ENCODE results near the gene CEP20. TPM values are rescaled to one million over a fixed set of nuclear protein-coding genes. Genes with fewer than 3 reads are reported as not detected.

CEP20 gene
- total RNA-seq, 2 experiments from 2014 or later = 38.8 to 45.0 TPM

GRCh38 chr16:15873737-15874136, 14.7 kb downstream of the CEP20 start:
- POLR2A ChIA-PET = interaction anchor here (3.0 kb wide), 1 partner anchor 15 kb away, joined by 11 read pairs; the partner anchor contains the start of gene CEP20
- Mint-ChIP-seq H3K27ac (no peak overlapping the region), H3K4me1 (ENCODE audit: low read depth) (no peaks in the 10 kb centered on the region), H3K36me3 (ENCODE audit: low read depth) (peaks cover 38% of the 10 kb centered on the region), H3K27me3 (ENCODE audit: low read depth) (no peaks in the 10 kb centered on the region), H3K4me3 (no peak overlapping the region), H3K9me3 (ENCODE audit: insufficient read depth) (no peaks in the 10 kb centered on the region)
- DNase-seq (no peak), ATAC-seq (no peak)
- CTCF ChIA-PET = interaction anchor here (0.8 to 2.4 kb wide), 5 partner anchors 11 to 404 kb away, joined by 3 to 10 read pairs (median 4); partner anchors contain the start of gene CEP20

GRCh38 chr16:15873301-15873700, 15.1 kb downstream of the CEP20 start:
- Mint-ChIP-seq H3K27me3 (ENCODE audit: low read depth) (no peaks in the 10 kb centered on the region), H3K4me1 (ENCODE audit: low read depth) (no peaks in the 10 kb centered on the region), H3K27ac (no peak overlapping the region), H3K36me3 (ENCODE audit: low read depth) (peaks cover 35% of the 10 kb centered on the region), H3K9me3 (ENCODE audit: insufficient read depth) (no peaks in the 10 kb centered on the region), H3K4me3 (no peak overlapping the region)
- DNase-seq (no peak), ATAC-seq (no peak)
- CTCF ChIA-PET = interaction anchor here (0.8 to 2.4 kb wide), 3 partner anchors 15 to 404 kb away, joined by 3 to 10 read pairs (median 4); partner anchors contain the start of gene CEP20
- POLR2A ChIA-PET = interaction anchor here (3.0 kb wide), 1 partner anchor 15 kb away, joined by 11 read pairs; the partner anchor contains the start of gene CEP20

- DNase-seq (no peak), ATAC-seq (no peak)
- Mint-ChIP-seq H3K9me3 (ENCODE audit: insufficient read depth) (no peaks in the 10 kb centered on the region), H3K27me3 (ENCODE audit: low read depth) (no peaks in the 10 kb centered on the region), H3K4me1 (ENCODE audit: low read depth) (no peaks in the 10 kb centered on the region), H3K27ac (no peak overlapping the region), H3K4me3 (no peak overlapping the region), H3K36me3 (ENCODE audit: low read depth) (peaks cover 43% of the 10 kb centered on the region)
- ChIA-PET CTCF (interaction anchor here (1.0 kb wide), 1 partner anchor 34 kb away, joined by 3 read pairs; no protein-coding TSS in a partner anchor), POLR2A (no interaction called here)
These were observed 18.4 kb downstream of the CEP20 start for GRCh38 chr16:15870011-15870410.

- CTCF ChIA-PET = interaction anchor here (0.6 kb wide), 1 partner anchor 23 kb away, joined by 3 read pairs; no protein-coding TSS in a partner anchor
- H3K4me1 Mint-ChIP-seq (ENCODE audit: low read depth) = no peaks in the 10 kb centered on the region
These were observed 22.0 kb downstream of the CEP20 start for GRCh38 chr16:15866451-15866850.

GRCh38 chr16:15865742-15866141, 22.7 kb downstream of the CEP20 start:
- Mint-ChIP-seq H3K4me3 (no peak overlapping the region), H3K9me3 (ENCODE audit: insufficient read depth) (no peaks in the 10 kb centered on the region), H3K36me3 (ENCODE audit: low read depth) (peaks cover 28% of the 10 kb centered on the region), H3K27me3 (ENCODE audit: low read depth) (peaks cover 2% of the 10 kb centered on the region), H3K27ac (no peak overlapping the region), H3K4me1 (ENCODE audit: low read depth) (no peaks in the 10 kb centered on the region)
- no peak for DNase-seq
- POLR2A ChIA-PET = no interaction called here
- ATAC-seq = no peak
- CTCF ChIA-PET = interaction anchor here (0.6 kb wide), 1 partner anchor 24 kb away, joined by 3 read pairs; no protein-coding TSS in a partner anchor

More at GRCh38 chr16:15866451-15866850, 22.0 kb downstream of the CEP20 start:
- ATAC-seq (no peak), DNase-seq (no peak)
- POLR2A ChIA-PET = no interaction called here
- peaks cover 28% of the 10 kb centered on the region for H3K36me3 Mint-ChIP-seq (ENCODE audit: low read depth)
- H3K4me3 Mint-ChIP-seq = no peak overlapping the region
- no peaks in the 10 kb centered on the region for H3K27me3 Mint-ChIP-seq (ENCODE audit: low read depth)
- H3K27ac Mint-ChIP-seq = no peak overlapping the region
- H3K9me3 Mint-ChIP-seq (ENCODE audit: insufficient read depth) = no peaks in the 10 kb centered on the region

DNA sequence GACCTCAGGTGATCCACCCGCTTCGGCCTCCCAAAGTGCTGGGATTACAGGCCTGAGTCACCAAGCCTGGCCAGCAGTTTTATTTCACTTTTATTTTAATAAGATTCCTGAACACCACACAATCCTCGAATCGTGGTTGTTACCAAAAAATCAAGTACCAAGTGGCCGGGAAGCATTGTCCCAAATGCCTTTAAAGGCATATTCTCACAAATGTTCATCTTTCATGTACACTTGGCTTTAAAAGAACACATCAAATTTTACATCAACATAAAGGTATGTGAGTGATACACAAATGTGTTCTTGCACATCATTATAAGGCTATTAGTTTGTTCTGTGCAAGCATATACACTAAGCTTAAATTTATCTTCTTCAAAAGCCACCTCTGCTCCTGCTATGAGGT, 23.5 kb downstream of the CEP20 start:
- Mint-ChIP-seq H3K4me3 (no peak overlapping the region), H3K9me3 (ENCODE audit: insufficient read depth) (no peaks in the 10 kb centered on the region), H3K4me1 (ENCODE audit: low read depth) (no peaks in the 10 kb centered on the region), H3K36me3 (ENCODE audit: low read depth) (peaks cover 25% of the 10 kb centered on the region), H3K27ac (no peak overlapping the region), H3K27me3 (ENCODE audit: low read depth) (peaks cover 3% of the 10 kb centered on the region)
- DNase-seq = no peak
- CTCF ChIA-PET = no interaction called here
- ATAC-seq = no peak
- POLR2A ChIA-PET = no interaction called here

DNA sequence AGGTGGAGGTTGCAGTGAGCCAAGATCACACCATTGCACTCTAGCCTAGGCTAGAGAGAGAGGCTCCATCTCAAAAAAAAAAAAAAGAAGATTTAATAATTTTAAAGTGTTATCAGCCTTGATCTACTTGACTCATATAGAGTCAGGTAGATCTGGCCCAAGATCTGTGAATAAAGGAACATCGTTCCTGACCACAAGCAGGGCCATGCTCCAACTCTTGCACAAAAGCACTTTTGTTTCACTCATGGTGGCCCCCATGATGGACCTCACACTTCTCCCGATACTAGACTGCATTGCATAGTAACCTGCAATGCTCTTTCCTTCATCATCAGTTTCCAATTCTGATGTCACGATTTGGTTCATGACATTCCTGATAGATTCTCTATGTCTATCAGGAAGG, 26.4 kb downstream of the CEP20 start:
- Mint-ChIP-seq H3K9me3 (ENCODE audit: insufficient read depth) (no peaks in the 10 kb centered on the region), H3K27me3 (ENCODE audit: low read depth) (peaks cover 22% of the 10 kb centered on the region), H3K4me3 (no peak overlapping the region), H3K4me1 (ENCODE audit: low read depth) (peaks cover 8% of the 10 kb centered on the region), H3K36me3 (ENCODE audit: low read depth) (peaks cover 13% of the 10 kb centered on the region), H3K27ac (no peak overlapping the region)
- CTCF ChIA-PET = interaction anchor here (1.9 kb wide), 1 partner anchor 13 kb away, joined by 7 read pairs; no protein-coding TSS in a partner anchor
- DNase-seq (no peak), ATAC-seq (no peak)
- POLR2A ChIA-PET = no interaction called here

GRCh38 chr16:15858921-15859668, 29.3 kb downstream of the CEP20 start:
- POLR2A ChIA-PET = no interaction called here
- H3K36me3 Mint-ChIP-seq (ENCODE audit: low read depth) = no peaks in the 10 kb centered on the region
- H3K9me3 Mint-ChIP-seq (ENCODE audit: insufficient read depth) = no peaks in the 10 kb centered on the region
- peaks cover 8% of the 10 kb centered on the region for H3K4me1 Mint-ChIP-seq (ENCODE audit: low read depth)
- CTCF ChIA-PET = interaction anchor here (1.3 to 1.7 kb wide), 2 partner anchors 9 to 203 kb away, joined by 3 to 5 read pairs; no protein-coding TSS in a partner anchor
- H3K4me3 Mint-ChIP-seq = no peak overlapping the region
- peaks cover 43% of the 10 kb centered on the region for H3K27me3 Mint-ChIP-seq (ENCODE audit: low read depth)
- DNase-seq (no peak), ATAC-seq (no peak)
- H3K27ac Mint-ChIP-seq = no peak overlapping the region

- Mint-ChIP-seq H3K36me3 (ENCODE audit: low read depth) (no peaks in the 10 kb centered on the region), H3K27me3 (ENCODE audit: low read depth) (peaks cover 49% of the 10 kb centered on the region), H3K9me3 (ENCODE audit: insufficient read depth) (no peaks in the 10 kb centered on the region), H3K4me1 (ENCODE audit: low read depth) (peaks cover 8% of the 10 kb centered on the region), H3K27ac (no peak overlapping the region), H3K4me3 (peak overlapping the region; percentile 30)
- ATAC-seq (no peak), DNase-seq (no peak)
- POLR2A ChIA-PET = interaction anchor here (0.6 to 1.3 kb wide), 2 partner anchors 31 to 76 kb away, joined by 3 read pairs; partner anchors contain the start of gene CEP20
- CTCF ChIA-PET = interaction anchor here (0.9 to 1.3 kb wide), 3 partner anchors 8 to 17 kb away, joined by 3 read pairs; no protein-coding TSS in a partner anchor
These were observed 30.5 kb downstream of the CEP20 start for GRCh38 chr16:15857724-15858560.

GRCh38 chr16:15856901-15857698, 31.3 kb downstream of the CEP20 start, which contains the start of gene MYH11:
Gene MYH11 (minus strand): TSS chr16:15857028. CDS start chr16:15838252, 18,776 bp downstream.
- no peak for DNase-seq
- Mint-ChIP-seq H3K4me1 (ENCODE audit: low read depth) (peaks cover 8% of the 10 kb centered on the region), H3K9me3 (ENCODE audit: insufficient read depth) (no peaks in the 10 kb centered on the region), H3K27ac (no peak within 1 kb of the TSS), H3K36me3 (ENCODE audit: low read depth) (no peaks in the 10 kb centered on the region), H3K27me3 (ENCODE audit: low read depth) (peaks cover 49% of the 10 kb centered on the region), H3K4me3 (peak within 1 kb of the TSS; percentile 30)
- ATAC-seq = no peak
- ChIA-PET POLR2A (interaction anchor here (1.3 kb wide), 1 partner anchor 31 kb away, joined by 3 read pairs; the partner anchor contains the start of gene CEP20), CTCF (interaction anchor here (1.3 kb wide), 1 partner anchor 9 kb away, joined by 3 read pairs; no protein-coding TSS in a partner anchor)

GRCh38 chr16:15856182-15856581, 32.2 kb downstream of the CEP20 start:
- H3K9me3 Mint-ChIP-seq (ENCODE audit: insufficient read depth) = no peaks in the 10 kb centered on the region
- no peaks in the 10 kb centered on the region for H3K36me3 Mint-ChIP-seq (ENCODE audit: low read depth)
- H3K4me1 Mint-ChIP-seq (ENCODE audit: low read depth) = peaks cover 8% of the 10 kb centered on the region
- DNase-seq (no peak), ATAC-seq (no peak)
- H3K27me3 Mint-ChIP-seq (ENCODE audit: low read depth) = peaks cover 49% of the 10 kb centered on the region
- CTCF ChIA-PET = interaction anchor here (1.3 kb wide), 1 partner anchor 8 kb away, joined by 3 read pairs; no protein-coding TSS in a partner anchor
- POLR2A ChIA-PET = no interaction called here
- H3K27ac Mint-ChIP-seq = no peak overlapping the region
- no peak overlapping the region for H3K4me3 Mint-ChIP-seq
